Skeletal muscle satellite cell (primary cell): ENCODE measurements around the gene RCC2.

Source experiments
- H3K27me3 ChIP-seq: 2 replicates; pipeline ENCODE4 v1.7.0; 2013; ENCODE audit warnings: low read length; ENCODE audit not compliant: control insufficient read depth, insufficient read depth
- H3K36me3 ChIP-seq: 2 replicates; pipeline ENCODE4 v1.7.0; 2013; ENCODE audit warnings: mild to moderate bottlenecking, control low read depth, low read length; ENCODE audit not compliant: insufficient read depth
- H3K4me1 ChIP-seq: 2 replicates; pipeline ENCODE4 v1.7.0; 2013; ENCODE audit warnings: low read length; ENCODE audit not compliant: control insufficient read depth, insufficient read depth
- H3K4me2 ChIP-seq: 2 replicates; pipeline ENCODE4 v1.7.0; 2013; ENCODE audit warnings: mild to moderate bottlenecking, low read length
- H3K4me3 ChIP-seq: 2 replicates; pipeline ENCODE4 v1.7.0; 2013; ENCODE audit warnings: low read length
- H3K9ac ChIP-seq: 2 replicates; pipeline ENCODE4 v1.7.0; 2013; ENCODE audit warnings: mild to moderate bottlenecking, low read depth, low read length, moderate library complexity
- H3K9me3 ChIP-seq: replicated peaks from 2 replicates; pipeline ENCODE4 v1.7.0; 2013; ENCODE audit warnings: mild to moderate bottlenecking, control low read depth, low read length

The RCC2 gene

GRCh38 chr1:17363771-17364170 is 75.7 kb downstream of the RCC2 start:
- no peak overlapping the region for H3K4me2 ChIP-seq
- no peaks in the 10 kb centered on the region for H3K4me1 ChIP-seq
- H3K9ac ChIP-seq, result no peak overlapping the region
- no peaks in the 10 kb centered on the region for H3K36me3 ChIP-seq
- peaks cover 53% of the 10 kb centered on the region for H3K27me3 ChIP-seq
- H3K9me3 ChIP-seq, result no peaks in the 10 kb centered on the region
- no peak overlapping the region for H3K4me3 ChIP-seq

GRCh38 chr1:17363351-17363750 is 76.1 kb downstream of the RCC2 start:
- no peak overlapping the region for H3K9ac ChIP-seq
- H3K4me1 ChIP-seq, result no peaks in the 10 kb centered on the region
- no peaks in the 10 kb centered on the region for H3K9me3 ChIP-seq
- no peak overlapping the region for H3K4me2 ChIP-seq
- H3K27me3 ChIP-seq, result peaks cover 52% of the 10 kb centered on the region
- H3K36me3 ChIP-seq, result no peaks in the 10 kb centered on the region
- H3K4me3 ChIP-seq, result no peak overlapping the region

- Histone ChIP-seq H3K36me3 (no peaks in the 10 kb centered on the region), H3K9ac (no peak overlapping the region), H3K4me1 (no peaks in the 10 kb centered on the region), H3K27me3 (peaks cover 40% of the 10 kb centered on the region), H3K4me3 (no peak overlapping the region), H3K9me3 (no peaks in the 10 kb centered on the region), H3K4me2 (no peak overlapping the region)
These were observed 77.8 kb downstream of the RCC2 start for GRCh38 chr1:17361687-17362086.

GRCh38 chr1:17360272-17360956 is 79.1 kb downstream of the RCC2 start:
- Histone ChIP-seq H3K4me2 (no peak overlapping the region), H3K36me3 (no peaks in the 10 kb centered on the region), H3K9me3 (no peaks in the 10 kb centered on the region), H3K9ac (no peak overlapping the region), H3K4me1 (no peaks in the 10 kb centered on the region), H3K27me3 (peaks cover 44% of the 10 kb centered on the region), H3K4me3 (no peak overlapping the region)

DNA sequence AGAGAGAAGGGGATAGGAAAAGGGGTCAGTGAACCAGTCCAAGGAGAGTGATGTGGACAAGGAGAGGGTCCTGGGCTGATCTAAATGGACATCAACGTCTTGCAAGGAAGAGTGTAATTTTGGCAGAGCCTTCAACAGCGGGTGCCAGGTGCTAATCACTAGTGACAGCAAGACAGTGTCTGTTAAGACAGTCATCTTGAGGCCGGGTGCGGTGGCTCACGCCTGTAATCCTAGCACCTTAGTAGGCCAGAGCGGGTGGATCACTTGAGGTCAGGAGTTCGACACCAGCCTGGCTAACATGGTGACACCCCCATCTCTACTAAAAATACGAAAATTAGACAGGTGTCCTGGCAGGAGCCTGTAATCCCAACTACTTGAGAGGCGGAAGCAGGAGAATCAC is 79.7 kb downstream of the RCC2 start:
- Histone ChIP-seq H3K4me1 (no peaks in the 10 kb centered on the region), H3K27me3 (peaks cover 44% of the 10 kb centered on the region), H3K9ac (no peak overlapping the region), H3K4me3 (no peak overlapping the region), H3K9me3 (no peaks in the 10 kb centered on the region), H3K4me2 (no peak overlapping the region), H3K36me3 (no peaks in the 10 kb centered on the region)

- no peaks in the 10 kb centered on the region for H3K4me1 ChIP-seq
- no peak overlapping the region for H3K9ac ChIP-seq
- no peak overlapping the region for H3K4me3 ChIP-seq
- no peaks in the 10 kb centered on the region for H3K36me3 ChIP-seq
- no peak overlapping the region for H3K4me2 ChIP-seq
- peaks cover 51% of the 10 kb centered on the region for H3K27me3 ChIP-seq
- no peaks in the 10 kb centered on the region for H3K9me3 ChIP-seq
These were observed 80.4 kb downstream of the RCC2 start for GRCh38 chr1:17359031-17359430.

DNA sequence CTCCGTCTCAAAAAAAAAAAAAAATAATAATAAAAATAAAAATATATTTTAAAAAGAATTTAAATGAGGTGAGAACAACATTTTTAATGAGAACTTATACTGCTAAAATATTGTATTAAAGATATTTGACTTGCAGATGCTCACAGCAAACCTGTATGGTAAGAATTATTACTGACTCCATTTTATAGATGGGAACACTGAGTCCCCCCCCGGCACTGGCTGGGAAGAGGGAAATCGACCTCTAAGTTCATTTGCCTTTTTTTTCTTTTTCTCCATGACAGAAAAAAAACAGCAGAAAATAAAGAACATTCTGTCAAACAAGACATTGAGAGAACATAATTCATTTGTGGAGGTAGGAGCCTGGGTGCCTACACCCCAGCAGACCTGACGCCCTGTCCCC is 80.9 kb downstream of the RCC2 start:
- H3K9me3 ChIP-seq, result no peaks in the 10 kb centered on the region
- no peaks in the 10 kb centered on the region for H3K4me1 ChIP-seq
- no peak overlapping the region for H3K9ac ChIP-seq
- no peak overlapping the region for H3K4me3 ChIP-seq
- H3K27me3 ChIP-seq, result peaks cover 53% of the 10 kb centered on the region
- H3K4me2 ChIP-seq, result no peak overlapping the region
- no peaks in the 10 kb centered on the region for H3K36me3 ChIP-seq
